ENCODE data around the gene TMEM170A.

DNA sequence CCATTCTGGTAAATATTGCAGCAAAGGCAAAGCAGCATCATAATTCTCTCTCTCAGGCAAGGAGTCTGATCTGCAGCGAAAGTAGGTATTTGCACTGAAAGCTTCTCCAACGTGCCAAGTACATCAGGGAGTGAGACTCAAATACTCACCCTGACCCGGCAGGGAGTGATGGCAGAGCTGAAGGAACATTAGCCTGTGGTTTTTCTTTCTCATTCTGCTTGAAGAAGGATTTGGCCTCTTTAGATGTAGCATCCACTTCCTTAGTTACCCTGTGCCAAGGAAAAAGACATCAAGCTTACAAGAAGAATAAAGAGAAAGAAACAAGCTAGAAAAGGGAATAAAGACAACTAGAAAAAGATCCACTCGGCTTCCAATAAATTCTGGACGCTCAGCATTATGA, 69.5 kb downstream of the TMEM170A start:
- no peak for TF ChIP-seq CTBP1 (IDR thresholded peaks at IDR 0.05; ENCODE audit: borderline replicate concordance)
- no peak for TF ChIP-seq FOXA1 (IDR thresholded peaks at IDR 0.05)
- TF ChIP-seq FOXM1 (IDR thresholded peaks at IDR 0.05; ENCODE audit: borderline replicate concordance) = no peak
- TF ChIP-seq TARDBP (IDR thresholded peaks at IDR 0.05) = no peak

All from HEK293T (cell line).